Glutamatergic neuron (in vitro differentiated cells): Measurements from ENCODE around the gene LCORL. TPM values are rescaled to one million over a fixed set of nuclear protein-coding genes. Genes with fewer than 3 reads are reported as not detected.

Experiments used
- DNase-seq: peaks from one replicate; pipeline ENCODE4 v3.0.0; 2022
- H3K27ac Mint-ChIP-seq: one replicate; pipeline ENCODE4 v1.8.0; 2020; ENCODE audit warnings: mild to moderate bottlenecking, mixed read lengths, inconsistent platforms; ENCODE audit not compliant: unreplicated experiment
- H3K27me3 Mint-ChIP-seq: one replicate; pipeline ENCODE4 v1.8.0; 2020; ENCODE audit warnings: mild to moderate bottlenecking, moderate library complexity, mixed read lengths, inconsistent platforms; ENCODE audit not compliant: unreplicated experiment
- H3K36me3 Mint-ChIP-seq: one replicate; pipeline ENCODE4 v1.8.0; 2020; ENCODE audit warnings: mild to moderate bottlenecking, mixed read lengths, inconsistent platforms; ENCODE audit not compliant: unreplicated experiment
- H3K4me1 Mint-ChIP-seq: one replicate; pipeline ENCODE4 v1.8.0; 2020; ENCODE audit warnings: mild to moderate bottlenecking, low read depth, mixed read lengths, inconsistent platforms; ENCODE audit not compliant: unreplicated experiment
- H3K4me3 Mint-ChIP-seq: one replicate; pipeline ENCODE4 v1.8.0; 2020; ENCODE audit warnings: mild to moderate bottlenecking, mixed read lengths, inconsistent platforms; ENCODE audit not compliant: unreplicated experiment
- H3K9me3 Mint-ChIP-seq: one replicate; pipeline ENCODE4 v1.8.0; 2020; ENCODE audit warnings: mild to moderate bottlenecking, moderate library complexity, mixed read lengths, inconsistent platforms; ENCODE audit not compliant: unreplicated experiment
- CTCF ChIP-seq: fragments of 200-600 bp; sonication (generic); IDR thresholded peaks from one replicate; pipeline ENCODE4 v1.5.0; 2021; ENCODE audit not compliant: partially characterized antibody, unreplicated experiment
- total RNA-seq: library from RNA; stranded (reverse); fragmentation: NEBNext Ultra II Directional; extraction: Animal tissue kit (Norgen Biotek cat#: 25700); gene quantifications from one replicate; pipeline ENCODE4 v1.2.1, GENCODE V29; 2021; ENCODE audit not compliant: unreplicated experiment

Gene LCORL
- total RNA-seq, 1 donor from 2014 or later: 30.8 TPM

GRCh38 chr4:17816142-17816541 is 205.4 kb downstream of the LCORL start:
- H3K27me3 Mint-ChIP-seq: peaks cover 3% of the 10 kb centered on the region
- H3K9me3 Mint-ChIP-seq: no peaks in the 10 kb centered on the region
- H3K27ac Mint-ChIP-seq: no peak overlapping the region
- no peaks in the 10 kb centered on the region for H3K36me3 Mint-ChIP-seq
- no peak for TF ChIP-seq CTCF
- DNase-seq: no peak
- peaks cover 10% of the 10 kb centered on the region for H3K4me1 Mint-ChIP-seq
- no peak overlapping the region for H3K4me3 Mint-ChIP-seq

GRCh38 chr4:17814140-17814539 is 207.4 kb downstream of the LCORL start:
- Mint-ChIP-seq H3K4me1 (peaks cover 10% of the 10 kb centered on the region), H3K4me3 (no peak overlapping the region), H3K9me3 (peaks cover 4% of the 10 kb centered on the region), H3K36me3 (no peaks in the 10 kb centered on the region), H3K27me3 (peaks cover 10% of the 10 kb centered on the region), H3K27ac (peak overlapping the region; percentile 39)
- no peak for TF ChIP-seq CTCF
- DNase-seq: no peak

GRCh38 chr4:17812801-17813200 is 208.8 kb downstream of the LCORL start:
- Mint-ChIP-seq H3K4me1 (peaks cover 16% of the 10 kb centered on the region), H3K36me3 (no peaks in the 10 kb centered on the region), H3K27me3 (peaks cover 10% of the 10 kb centered on the region), H3K27ac (peak overlapping the region; percentile 44), H3K9me3 (peaks cover 4% of the 10 kb centered on the region), H3K4me3 (peak overlapping the region; percentile 53)
- DNase-seq: no peak
- no peak for TF ChIP-seq CTCF

GRCh38 chr4:17812125-17812524 is 209.4 kb downstream of the LCORL start:
- peaks cover 10% of the 10 kb centered on the region for H3K27me3 Mint-ChIP-seq
- peaks cover 23% of the 10 kb centered on the region for H3K4me1 Mint-ChIP-seq
- H3K9me3 Mint-ChIP-seq: peaks cover 4% of the 10 kb centered on the region
- peak overlapping the region; percentile 100 for H3K4me3 Mint-ChIP-seq
- DNase-seq: no peak
- TF ChIP-seq CTCF: no peak
- peak overlapping the region; percentile 75 for H3K27ac Mint-ChIP-seq
- H3K36me3 Mint-ChIP-seq: no peaks in the 10 kb centered on the region

- Mint-ChIP-seq H3K27ac (peak overlapping the region; percentile 98), H3K4me1 (peaks cover 25% of the 10 kb centered on the region), H3K9me3 (peaks cover 4% of the 10 kb centered on the region), H3K4me3 (peak overlapping the region; percentile 100), H3K27me3 (peaks cover 10% of the 10 kb centered on the region), H3K36me3 (no peaks in the 10 kb centered on the region)
- no peak for TF ChIP-seq CTCF
- peak; percentile 19 for DNase-seq
Observed at GRCh38 chr4:17811078-17811603, 210.4 kb downstream of the LCORL start.
